ENCODE results near the gene ADGRG4. TPM values are rescaled to one million over a fixed set of nuclear protein-coding genes. Genes with fewer than 3 reads are reported as not detected.

Gene ADGRG4
- total RNA-seq, 1 experiment from 2014 or later, result not detected

DNA sequence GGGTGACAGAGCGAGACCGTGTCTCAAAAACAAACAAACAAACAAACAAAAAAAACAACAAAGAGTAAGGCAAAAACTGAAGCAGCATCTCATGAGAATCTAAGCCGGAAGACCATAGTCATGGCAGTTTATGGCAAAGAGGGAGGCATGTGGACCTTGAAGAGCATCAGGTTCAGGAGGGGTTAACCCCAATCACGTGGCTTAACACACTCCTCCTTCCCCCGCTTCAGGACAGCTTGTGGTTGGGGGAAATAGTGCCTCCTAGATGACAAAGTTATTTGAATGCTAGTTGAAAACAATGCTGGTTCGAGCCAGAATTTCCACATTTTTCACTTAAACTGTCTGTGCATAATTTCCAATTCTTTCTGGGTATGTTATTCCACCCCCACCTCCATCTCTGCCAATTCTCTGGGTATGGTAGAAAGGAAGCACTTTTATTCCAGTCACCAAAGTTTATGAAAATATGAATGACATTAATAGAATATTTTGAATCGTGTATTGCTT is 37.9 kb upstream of the ADGRG4 start:
- ChIA-PET POLR2A (ENCODE audit: low non-redundant PET) (no interaction called here), CTCF (no interaction called here)
- no peak for TF ChIP-seq CTCF (conservative IDR thresholded peaks at IDR 0.05; ENCODE audit: low read depth, low read length)
- TF ChIP-seq EZH2 (IDR thresholded peaks at IDR 0.05; ENCODE audit: borderline replicate concordance, low read depth, low read length, poor library complexity, severe bottlenecking), result no peak
- no peaks in the 10 kb centered on the region for H3K36me3 ChIP-seq (ENCODE audit: insufficient read depth, low read length, poor library complexity, severe bottlenecking)
- H3K9me3 ChIP-seq (ENCODE audit: low read depth, low read length, poor library complexity, severe bottlenecking), result no peaks in the 10 kb centered on the region
- BruUV-seq (replicated peaks), result no TSS peak
- no peak overlapping the region for H3K27ac ChIP-seq (ENCODE audit: low read depth, low read length, poor library complexity, severe bottlenecking)
- intact Hi-C loops (cut with micrococcal nuclease; ENCODE audit: unreplicated experiment), result no loop called here
- H3K27me3 ChIP-seq (replicated peaks; ENCODE audit: insufficient read depth, low read depth, low read length, poor library complexity), result no peaks in the 10 kb centered on the region
- no peak for DNase-seq (ENCODE audit: low spot score)
- no peak overlapping the region for H3K4me3 ChIP-seq (ENCODE audit: low read depth, low read length, poor library complexity, severe bottlenecking)
- no peaks in the 10 kb centered on the region for H3K4me1 ChIP-seq (ENCODE audit: insufficient read depth, low read length, poor library complexity, severe bottlenecking)

DNA sequence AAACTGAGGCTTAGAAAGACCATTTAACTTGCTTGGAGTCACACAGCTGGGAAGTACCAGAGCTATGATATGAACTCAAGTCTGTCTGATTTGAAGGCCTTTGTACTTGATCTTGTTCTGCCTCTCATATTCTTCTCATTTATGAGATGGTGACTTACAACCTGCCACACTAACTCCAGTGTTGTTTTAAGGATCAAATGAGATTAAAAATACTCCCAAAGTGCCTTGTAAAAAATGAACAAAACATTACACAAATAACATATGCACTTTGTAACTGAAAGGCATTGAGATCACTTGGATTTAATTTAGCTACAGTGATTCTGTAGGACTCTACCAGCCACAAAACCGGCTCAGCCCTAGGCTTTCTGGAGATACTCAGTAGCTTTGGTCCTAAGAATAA is 33.9 kb upstream of the ADGRG4 start:
- ChIA-PET CTCF (no interaction called here), POLR2A (ENCODE audit: low non-redundant PET) (interaction anchor here (0.7 kb wide), 1 partner anchor 293 kb away, joined by 6 read pairs; the partner anchor contains the start of gene MMGT1)
- Histone ChIP-seq H3K4me1 (ENCODE audit: insufficient read depth, low read length, poor library complexity, severe bottlenecking) (no peaks in the 10 kb centered on the region), H3K36me3 (ENCODE audit: insufficient read depth, low read length, poor library complexity, severe bottlenecking) (no peaks in the 10 kb centered on the region), H3K27ac (ENCODE audit: low read depth, low read length, poor library complexity, severe bottlenecking) (no peak overlapping the region), H3K27me3 (replicated peaks; ENCODE audit: insufficient read depth, low read depth, low read length, poor library complexity) (no peaks in the 10 kb centered on the region), H3K4me3 (ENCODE audit: low read depth, low read length, poor library complexity, severe bottlenecking) (no peak overlapping the region), H3K9me3 (ENCODE audit: low read depth, low read length, poor library complexity, severe bottlenecking) (no peaks in the 10 kb centered on the region)
- intact Hi-C loops (cut with micrococcal nuclease; ENCODE audit: unreplicated experiment), result no loop called here
- DNase-seq (ENCODE audit: low spot score), result no peak
- no TSS peak for BruUV-seq (replicated peaks)
- no peak for TF ChIP-seq EZH2 (IDR thresholded peaks at IDR 0.05; ENCODE audit: borderline replicate concordance, low read depth, low read length, poor library complexity, severe bottlenecking)
- no peak for TF ChIP-seq CTCF (conservative IDR thresholded peaks at IDR 0.05; ENCODE audit: low read depth, low read length)

GRCh38 chrX:136268051-136269048 is 32.4 kb upstream of the ADGRG4 start:
- Histone ChIP-seq H3K36me3 (ENCODE audit: insufficient read depth, low read length, poor library complexity, severe bottlenecking) (no peaks in the 10 kb centered on the region), H3K27me3 (replicated peaks; ENCODE audit: insufficient read depth, low read depth, low read length, poor library complexity) (no peaks in the 10 kb centered on the region), H3K4me1 (ENCODE audit: insufficient read depth, low read length, poor library complexity, severe bottlenecking) (no peaks in the 10 kb centered on the region), H3K27ac (ENCODE audit: low read depth, low read length, poor library complexity, severe bottlenecking) (no peak overlapping the region), H3K9me3 (ENCODE audit: low read depth, low read length, poor library complexity, severe bottlenecking) (no peaks in the 10 kb centered on the region), H3K4me3 (ENCODE audit: low read depth, low read length, poor library complexity, severe bottlenecking) (no peak overlapping the region)
- intact Hi-C loops (cut with micrococcal nuclease; ENCODE audit: unreplicated experiment), result loop anchor here (1.0 kb wide), 1 partner anchor 240 kb away; no protein-coding TSS in a partner anchor
- peak; percentile 58 for DNase-seq (ENCODE audit: low spot score)
- POLR2A ChIA-PET (ENCODE audit: low non-redundant PET), result no interaction called here
- CTCF ChIA-PET, result interaction anchor here (0.6 to 1.3 kb wide), 3 partner anchors 18 to 554 kb away, joined by 3 to 9 read pairs (median 4); no protein-coding TSS in a partner anchor
- TF ChIP-seq EZH2 (IDR thresholded peaks at IDR 0.05; ENCODE audit: borderline replicate concordance, low read depth, low read length, poor library complexity, severe bottlenecking) (no peak), CTCF (conservative IDR thresholded peaks at IDR 0.05; ENCODE audit: low read depth, low read length) (peak; percentile 87)
- no TSS peak for BruUV-seq (replicated peaks)
